Measurements from ENCODE around the gene TBX1.
"Not testable (repeated sequence)": the region's sequence is repeated elsewhere in the genome, so short reads cannot be mapped to it uniquely, and the experiment has no call there.

TBX1 gene

DNA sequence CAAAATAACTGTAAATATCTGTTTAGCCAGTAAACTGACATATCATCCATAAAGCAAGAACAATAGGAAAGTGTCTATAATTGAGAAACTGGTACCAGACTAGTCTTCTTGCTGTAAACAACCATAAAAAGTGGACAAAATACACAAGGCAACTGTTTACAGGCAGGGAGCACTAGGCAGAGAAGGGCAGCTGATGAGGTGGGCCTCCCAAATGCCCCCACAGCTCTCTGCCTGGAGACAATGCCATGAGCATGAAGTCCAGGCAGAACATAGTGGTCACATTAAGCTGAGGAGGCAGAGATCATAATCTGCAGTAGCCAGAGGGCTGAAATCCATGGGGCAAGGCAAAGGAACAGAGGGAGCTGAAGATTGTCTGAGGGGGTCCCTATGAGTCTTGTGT is 30.7 kb downstream of the TBX1 start:
- TF ChIP-seq, protein P1, sequence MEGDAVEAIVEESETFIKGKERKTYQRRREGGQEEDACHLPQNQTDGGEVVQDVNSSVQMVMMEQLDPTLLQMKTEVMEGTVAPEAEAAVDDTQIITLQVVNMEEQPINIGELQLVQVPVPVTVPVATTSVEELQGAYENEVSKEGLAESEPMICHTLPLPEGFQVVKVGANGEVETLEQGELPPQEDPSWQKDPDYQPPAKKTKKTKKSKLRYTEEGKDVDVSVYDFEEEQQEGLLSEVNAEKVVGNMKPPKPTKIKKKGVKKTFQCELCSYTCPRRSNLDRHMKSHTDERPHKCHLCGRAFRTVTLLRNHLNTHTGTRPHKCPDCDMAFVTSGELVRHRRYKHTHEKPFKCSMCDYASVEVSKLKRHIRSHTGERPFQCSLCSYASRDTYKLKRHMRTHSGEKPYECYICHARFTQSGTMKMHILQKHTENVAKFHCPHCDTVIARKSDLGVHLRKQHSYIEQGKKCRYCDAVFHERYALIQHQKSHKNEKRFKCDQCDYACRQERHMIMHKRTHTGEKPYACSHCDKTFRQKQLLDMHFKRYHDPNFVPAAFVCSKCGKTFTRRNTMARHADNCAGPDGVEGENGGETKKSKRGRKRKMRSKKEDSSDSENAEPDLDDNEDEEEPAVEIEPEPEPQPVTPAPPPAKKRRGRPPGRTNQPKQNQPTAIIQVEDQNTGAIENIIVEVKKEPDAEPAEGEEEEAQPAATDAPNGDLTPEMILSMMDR (IDR thresholded peaks at IDR 0.05; ENCODE audit: unreplicated experiment in 3 of 3): no peak
- Mint-ChIP-seq H3K4me1 (no peaks in the 10 kb centered on the region), H3K9me3 (peaks cover 34% of the 10 kb centered on the region), H3K27me3 (ENCODE audit: low read depth) (peaks cover 21% of the 10 kb centered on the region), H3K36me3 (ENCODE audit: low read depth) (peaks cover 37% of the 10 kb centered on the region), H3K27ac (no peak overlapping the region), H3K4me3 (no peak overlapping the region)

DNA sequence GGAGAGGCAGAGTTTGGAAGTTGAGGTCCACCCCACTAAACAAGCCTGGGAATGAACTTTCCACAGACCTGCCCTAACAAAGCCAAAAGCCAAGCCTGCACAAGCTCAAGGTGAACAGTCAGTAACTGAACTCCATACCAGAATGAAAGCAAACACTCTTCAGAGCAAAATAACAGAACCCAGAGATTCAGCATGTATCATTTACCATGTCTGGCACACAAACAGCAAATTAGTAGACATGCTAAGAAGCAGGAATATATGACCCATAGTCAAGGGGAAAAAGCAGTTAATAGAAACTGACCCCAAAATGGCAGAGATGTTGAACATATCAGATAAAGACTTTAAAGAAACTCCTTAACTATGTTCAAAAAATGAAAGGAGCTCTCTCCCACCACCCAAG is 31.3 kb downstream of the TBX1 start:
- Mint-ChIP-seq H3K27me3 (ENCODE audit: low read depth) (peaks cover 18% of the 10 kb centered on the region), H3K9me3 (peaks cover 34% of the 10 kb centered on the region), H3K4me1 (no peaks in the 10 kb centered on the region), H3K27ac (no peak overlapping the region), H3K4me3 (no peak overlapping the region), H3K36me3 (ENCODE audit: low read depth) (peaks cover 37% of the 10 kb centered on the region)
- TF ChIP-seq, protein P1 (IDR thresholded peaks at IDR 0.05; ENCODE audit: unreplicated experiment in 3 of 3): no peak

DNA sequence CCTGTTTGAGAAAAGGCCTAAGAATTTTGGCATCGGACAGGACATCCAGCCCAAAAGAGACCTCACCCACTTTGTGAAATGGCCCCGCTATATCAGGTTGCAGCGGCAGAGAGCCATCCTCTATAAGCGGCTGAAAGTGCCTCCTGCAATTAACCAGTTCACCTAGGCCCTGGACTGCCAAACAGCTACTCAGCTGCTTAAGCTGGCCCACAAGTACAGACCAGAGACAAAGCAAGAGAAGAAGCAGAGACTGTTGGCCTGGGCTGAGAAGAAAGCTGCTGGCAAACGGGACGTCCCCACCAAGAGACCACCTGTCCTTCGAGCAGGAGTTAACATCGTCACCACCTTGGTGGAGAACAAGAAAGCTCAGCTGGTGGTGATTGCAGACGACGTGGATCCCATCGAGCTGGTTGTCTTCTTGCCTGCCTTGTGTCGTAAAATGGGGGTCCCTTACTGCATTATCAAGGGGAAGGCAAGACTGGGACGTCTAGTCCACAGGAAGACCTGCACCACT is 31.9 kb downstream of the TBX1 start:
- Mint-ChIP-seq H3K27me3 (ENCODE audit: low read depth) (peaks cover 18% of the 10 kb centered on the region), H3K9me3 (peaks cover 34% of the 10 kb centered on the region), H3K36me3 (ENCODE audit: low read depth) (peaks cover 37% of the 10 kb centered on the region)
- not testable (repeated sequence) for H3K27ac Mint-ChIP-seq, H3K4me1 Mint-ChIP-seq, H3K4me3 Mint-ChIP-seq

DNA sequence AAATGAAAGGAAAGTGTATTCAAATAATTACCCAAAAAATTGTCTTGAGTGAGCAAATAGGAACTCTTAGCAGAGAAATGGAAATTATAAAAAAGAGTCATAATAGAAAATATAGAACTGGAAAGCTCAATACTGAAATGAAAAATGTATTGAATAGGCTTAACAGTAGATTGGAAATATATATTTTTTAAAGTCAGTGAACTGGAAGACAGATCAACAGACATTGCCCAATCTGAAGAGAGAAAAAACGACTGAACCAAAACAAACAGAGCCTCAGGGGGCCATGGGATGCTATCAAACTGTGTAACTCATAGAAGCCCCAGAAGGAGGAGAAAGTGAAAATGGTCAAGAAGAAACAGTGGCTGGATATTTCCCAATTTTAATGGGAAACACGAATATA is 32.6 kb downstream of the TBX1 start:
- Mint-ChIP-seq H3K27me3 (ENCODE audit: low read depth) (peaks cover 18% of the 10 kb centered on the region), H3K9me3 (peaks cover 34% of the 10 kb centered on the region), H3K4me1 (no peaks in the 10 kb centered on the region), H3K27ac (no peak overlapping the region), H3K36me3 (ENCODE audit: low read depth) (peaks cover 37% of the 10 kb centered on the region), H3K4me3 (no peak overlapping the region)
- TF ChIP-seq, protein P1 (IDR thresholded peaks at IDR 0.05; ENCODE audit: unreplicated experiment in 3 of 3): no peak

DNA sequence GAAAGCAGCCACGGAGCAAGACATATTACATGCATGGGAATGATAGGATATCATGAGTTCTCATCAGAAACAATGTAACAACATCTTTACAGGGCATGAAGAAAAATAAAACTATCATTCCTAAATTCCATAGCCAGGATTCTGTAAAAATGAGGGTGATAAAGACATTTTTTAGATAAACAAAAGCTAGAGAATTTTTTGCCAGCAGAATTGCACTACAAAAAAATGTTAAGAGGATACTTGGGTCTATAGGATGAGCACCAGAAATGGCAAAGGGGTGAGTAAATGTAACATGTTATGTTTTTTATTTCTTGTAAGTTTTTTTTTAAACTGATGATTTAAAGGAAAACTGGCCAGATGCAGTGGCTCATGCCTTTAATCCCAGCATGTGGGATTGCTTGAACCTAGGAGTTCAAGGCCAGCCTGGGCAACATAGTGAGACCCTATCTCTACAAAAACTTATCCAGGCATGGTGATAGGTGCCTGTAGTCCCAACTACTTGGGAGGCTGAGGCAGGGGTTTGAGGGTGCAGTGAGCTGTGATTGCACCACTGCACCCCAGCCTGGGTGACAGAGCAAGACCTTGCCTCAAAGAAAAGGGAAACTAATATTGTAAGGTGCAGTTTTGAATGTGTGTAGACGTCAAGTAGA is 33.2 kb downstream of the TBX1 start:
- Mint-ChIP-seq H3K27me3 (ENCODE audit: low read depth) (peaks cover 18% of the 10 kb centered on the region), H3K9me3 (peaks cover 34% of the 10 kb centered on the region), H3K27ac (no peak overlapping the region), H3K4me1 (no peaks in the 10 kb centered on the region), H3K36me3 (ENCODE audit: low read depth) (peaks cover 37% of the 10 kb centered on the region), H3K4me3 (no peak overlapping the region)
- TF ChIP-seq, protein P1 (IDR thresholded peaks at IDR 0.05; ENCODE audit: unreplicated experiment in 3 of 3): no peak

DNA sequence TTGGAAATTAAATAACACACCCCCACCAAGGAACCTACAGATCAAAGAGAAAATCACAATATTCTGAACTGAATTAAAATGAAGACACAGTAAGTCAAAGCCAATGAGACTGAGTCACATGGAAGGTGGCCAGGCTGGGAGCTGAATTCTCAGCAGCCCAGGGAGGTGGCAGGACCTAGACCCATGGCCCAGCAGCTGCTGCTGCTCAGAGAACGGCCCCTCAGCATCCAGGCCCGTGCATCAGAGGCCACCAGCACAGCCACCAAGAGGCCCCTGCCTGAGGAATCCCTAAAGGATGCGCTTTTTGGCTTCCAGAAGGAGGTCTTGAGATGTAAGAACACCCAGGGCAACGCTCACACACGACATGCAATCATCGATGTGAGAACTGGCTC is 35.0 kb downstream of the TBX1 start:
- TF ChIP-seq, protein P1 (IDR thresholded peaks at IDR 0.05; ENCODE audit: unreplicated experiment in 3 of 3): no peak
- H3K36me3 Mint-ChIP-seq (ENCODE audit: low read depth): peaks cover 27% of the 10 kb centered on the region
- H3K9me3 Mint-ChIP-seq: peaks cover 25% of the 10 kb centered on the region
- no peak overlapping the region for H3K4me3 Mint-ChIP-seq
- H3K27ac Mint-ChIP-seq: no peak overlapping the region
- H3K4me1 Mint-ChIP-seq: peaks cover 6% of the 10 kb centered on the region
- peaks cover 15% of the 10 kb centered on the region for H3K27me3 Mint-ChIP-seq (ENCODE audit: low read depth)
